Activated naive CD4-positive, alpha-beta T cell (primary cell): ENCODE measurements around the gene PSMD1.
"Not testable (repeated sequence)": the region's sequence is repeated elsewhere in the genome, so short reads cannot be mapped to it uniquely, and the experiment has no call there.

ENCODE experiments used
- DNase-seq, 4 experiments: peaks; one replicate each; lab custom pipeline; 2025; lab: John Stamatoyannopoulos, UW

PSMD1 gene

DNA sequence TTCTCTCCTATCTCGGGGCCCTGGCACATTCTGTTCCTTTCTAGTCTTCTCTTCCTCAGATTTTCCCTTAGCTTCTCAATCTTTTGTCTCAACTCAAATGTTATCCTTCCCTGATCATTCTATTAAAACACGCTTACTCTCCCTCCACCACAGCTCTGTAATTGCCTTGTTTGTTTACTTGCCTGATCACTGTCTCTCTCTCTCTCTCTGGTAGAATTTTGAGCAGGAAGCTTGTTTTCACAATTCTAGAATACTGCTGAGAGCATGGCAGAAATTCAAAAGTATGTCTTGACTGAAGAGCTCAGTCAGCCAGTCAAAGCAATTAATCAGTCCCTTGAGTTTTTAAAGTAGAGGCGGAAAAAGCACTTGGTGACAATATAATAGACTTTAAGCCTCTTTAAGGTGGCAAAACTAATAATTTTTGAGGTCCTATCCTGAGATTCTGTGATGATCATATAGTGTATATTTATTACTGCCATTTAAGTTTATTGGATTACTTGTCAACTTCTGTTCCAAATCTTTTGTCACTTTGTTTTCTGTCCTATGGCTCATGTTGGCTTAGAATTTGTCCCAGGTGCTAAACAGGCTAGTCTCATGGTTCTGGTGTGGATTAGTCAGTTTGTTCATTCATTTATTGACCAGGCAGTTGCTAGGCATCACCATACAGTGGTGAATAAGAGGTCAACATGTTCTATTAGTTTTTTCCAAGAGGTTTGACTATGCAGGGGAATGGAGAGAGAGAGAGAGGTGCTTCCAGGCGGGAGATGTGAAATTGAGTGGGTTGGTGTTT is 2.3 kb downstream of the PSMD1 start:
- DNase-seq, result no peak

DNA sequence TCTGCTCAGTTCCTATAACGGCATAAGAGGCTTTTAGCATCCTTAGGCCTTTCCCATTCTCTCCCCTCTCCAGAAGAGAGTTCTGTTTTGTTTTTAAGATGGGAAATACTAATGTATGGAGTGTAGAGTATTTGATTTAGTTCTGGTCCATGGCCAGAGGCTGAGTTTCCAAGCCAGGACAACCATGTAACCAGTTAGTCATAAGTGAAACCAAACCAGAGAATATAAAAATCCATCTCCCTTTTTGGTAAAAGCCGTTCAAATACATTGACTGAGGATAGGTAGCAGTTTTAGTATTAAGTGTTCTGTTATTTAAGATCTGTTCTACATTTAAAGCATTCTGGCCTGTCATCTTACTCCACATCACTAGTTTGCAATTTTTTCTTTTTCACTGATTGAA is 3.1 kb downstream of the PSMD1 start:
- no peak for DNase-seq

DNA sequence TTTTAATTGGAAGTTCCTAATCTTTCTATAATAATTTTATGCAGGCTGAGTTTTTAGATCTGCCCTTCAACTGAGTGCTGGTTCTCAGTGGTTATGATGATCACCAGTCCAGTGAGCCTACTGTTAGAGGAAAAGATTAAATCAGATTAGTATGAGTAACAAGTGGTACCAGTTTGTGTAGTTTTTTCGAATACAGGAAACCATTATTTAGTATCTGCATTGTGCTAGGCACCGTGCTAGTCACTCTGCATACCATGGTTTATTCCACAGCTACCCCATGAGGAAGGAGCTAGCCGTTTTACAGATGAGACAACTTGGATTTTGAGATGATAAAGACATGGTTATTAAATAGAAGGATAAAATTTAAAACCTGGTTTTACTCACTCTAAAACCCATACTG is 6.1 kb downstream of the PSMD1 start:
- DNase-seq, result no peak

DNA sequence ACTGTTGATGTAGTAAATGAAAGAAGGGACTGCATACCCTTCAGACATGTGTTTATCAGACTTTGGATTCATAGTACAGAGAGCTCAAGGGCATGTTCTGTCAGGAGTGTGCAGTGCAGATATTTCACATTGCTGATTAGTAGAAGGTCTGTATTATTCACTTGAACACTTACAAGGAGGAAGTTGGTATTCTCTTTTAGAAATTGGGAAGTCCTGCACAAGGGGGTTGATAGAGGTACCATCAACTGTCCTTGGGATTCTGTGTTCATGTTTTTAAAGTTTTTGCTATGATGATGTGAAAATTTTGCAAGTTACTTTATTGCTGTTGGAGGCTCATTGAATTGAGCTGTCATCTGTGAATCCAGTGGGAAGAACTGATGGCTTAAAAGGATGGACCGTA is 6.7 kb downstream of the PSMD1 start:
- no peak for DNase-seq

DNA sequence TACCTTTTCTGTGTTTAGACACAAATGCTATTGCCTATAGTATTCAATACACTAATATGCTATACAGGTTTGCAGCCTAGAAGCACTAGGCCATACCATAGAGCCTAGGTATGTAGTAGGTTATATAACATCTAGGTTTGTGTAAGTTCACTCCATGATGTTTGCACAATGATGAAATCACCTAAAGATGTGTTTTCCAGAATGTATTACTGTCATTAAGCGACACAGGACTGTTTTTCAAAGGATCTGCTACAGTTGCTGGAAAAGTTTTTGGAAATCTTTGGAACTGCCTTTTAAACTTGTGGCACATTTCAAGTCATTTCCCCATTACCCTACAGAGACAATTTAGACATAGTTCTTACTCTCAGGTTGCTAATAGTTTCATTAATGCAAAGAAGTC is 9.3 kb downstream of the PSMD1 start:
- no peak for DNase-seq

DNA sequence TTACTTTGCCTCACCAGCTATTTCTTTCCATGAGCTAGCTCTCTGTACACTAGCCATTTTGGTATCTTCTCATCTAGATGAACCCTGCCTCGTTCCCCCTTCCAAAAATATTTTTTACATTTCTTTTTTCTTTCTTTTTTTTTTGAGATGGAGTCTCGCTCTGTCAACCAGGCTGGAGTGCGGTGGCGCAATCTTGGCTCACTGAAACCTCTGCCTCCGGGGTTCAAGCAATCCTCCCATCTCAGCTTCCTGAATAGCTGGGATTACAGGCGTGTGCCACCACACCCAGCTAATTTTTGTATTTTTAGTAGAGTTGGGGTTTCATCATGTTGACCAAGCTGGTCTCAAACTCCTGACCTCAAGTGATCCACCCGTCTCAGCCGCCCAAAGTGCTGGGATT is 10.9 kb downstream of the PSMD1 start:
- not testable (repeated sequence) for DNase-seq

DNA sequence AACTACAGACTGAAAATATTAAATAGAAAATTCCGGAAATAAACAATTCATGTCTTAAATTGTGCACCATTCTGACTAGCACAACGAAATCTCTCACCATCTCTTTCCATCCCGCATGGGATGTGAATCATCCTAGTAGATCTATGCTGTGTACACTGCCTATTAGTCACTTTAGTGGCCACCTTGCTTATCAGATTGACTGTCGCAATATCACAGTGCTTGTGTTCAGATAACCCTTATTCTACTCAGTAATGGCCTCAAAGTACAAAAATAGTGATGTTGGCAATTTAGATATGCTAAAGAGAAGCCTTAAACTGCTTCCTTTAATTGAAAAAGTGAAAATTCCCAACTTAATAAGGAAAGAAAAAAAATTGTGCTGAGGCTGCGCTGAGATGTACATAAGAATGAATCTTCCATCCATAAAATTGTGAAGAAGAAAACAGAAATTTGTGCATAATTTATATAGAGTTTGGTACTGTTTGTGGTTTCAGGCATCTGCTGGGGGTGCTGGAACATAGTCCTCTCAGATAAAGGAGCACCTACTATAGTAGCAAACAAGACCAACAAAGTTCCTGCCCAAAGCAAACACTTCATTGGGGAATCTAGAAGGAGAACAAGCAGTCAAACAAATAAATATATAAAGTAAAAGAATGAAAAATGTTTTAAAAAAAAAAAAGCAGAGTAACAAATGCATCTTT is 12.0 kb downstream of the PSMD1 start:
- no peak for DNase-seq

DNA sequence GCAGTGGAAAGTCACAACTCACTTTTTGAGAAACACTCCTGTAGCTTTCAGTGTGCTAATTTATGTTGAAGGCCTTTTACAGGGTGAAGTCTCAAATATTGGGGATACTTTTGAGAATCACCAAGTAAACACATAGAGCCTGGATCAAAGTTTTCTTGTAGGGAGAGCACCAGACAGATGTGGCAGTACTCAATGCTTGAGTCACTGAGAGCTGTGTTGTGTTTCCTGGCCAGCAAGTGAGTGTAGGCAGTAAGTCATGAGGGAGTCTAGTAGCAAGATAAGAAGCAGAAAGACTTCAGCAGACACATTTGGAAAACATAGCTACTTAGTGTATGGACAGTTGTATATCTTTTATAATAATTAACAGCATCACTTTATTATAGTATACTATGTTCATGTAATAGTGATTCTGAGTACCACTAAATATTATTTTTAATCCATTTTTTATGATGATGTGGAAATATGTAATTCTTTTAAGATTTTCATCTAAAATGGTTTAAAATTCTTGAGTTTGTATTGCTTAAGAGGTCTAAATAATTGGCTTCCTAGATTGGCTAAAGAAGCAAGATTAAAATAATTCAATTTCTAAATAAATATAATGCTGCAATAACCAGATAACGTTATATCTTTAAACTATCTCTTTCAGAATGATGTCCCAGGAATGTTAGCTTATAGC is 12.8 kb downstream of the PSMD1 start:
- DNase-seq, result no peak

DNA sequence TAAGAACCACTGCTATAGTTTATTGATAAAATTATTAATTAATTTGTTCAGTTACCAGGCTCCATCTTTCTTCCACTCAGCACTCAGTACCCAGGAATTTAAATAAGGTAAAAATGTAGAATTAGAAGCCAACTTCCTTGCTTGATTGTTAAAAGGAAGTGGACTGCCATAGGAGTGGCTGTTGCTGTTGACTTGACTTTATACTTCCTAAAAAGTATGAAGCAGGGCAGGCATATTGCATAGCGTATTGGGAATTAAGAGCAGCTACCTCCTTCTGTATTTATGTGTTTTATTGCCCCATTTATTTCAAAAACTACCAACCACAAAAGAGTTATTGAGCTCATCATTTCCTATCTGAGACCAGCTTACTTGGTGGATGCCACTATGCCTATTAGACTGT is 27.9 kb downstream of the PSMD1 start:
- no peak for DNase-seq

DNA sequence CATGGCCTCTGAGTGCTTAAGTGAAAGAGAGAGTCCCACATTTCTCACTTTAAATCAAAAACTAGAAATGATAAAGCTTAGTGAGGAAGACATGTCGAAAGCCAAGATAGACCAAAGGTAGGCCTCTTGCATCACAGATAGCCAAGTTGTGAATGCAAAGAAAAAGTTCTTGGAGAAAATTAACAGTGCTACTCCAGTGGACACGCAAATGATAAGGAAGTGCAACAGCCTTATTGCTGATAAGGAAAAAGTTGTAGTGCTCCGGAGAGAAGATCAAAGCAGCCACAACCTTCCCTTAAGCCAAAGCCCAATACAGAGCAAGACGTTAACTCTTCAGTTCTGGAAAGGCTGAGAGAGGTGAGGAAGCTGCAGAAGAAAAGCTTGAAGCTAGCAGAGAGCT is 32.1 kb downstream of the PSMD1 start:
- no peak for DNase-seq

DNA sequence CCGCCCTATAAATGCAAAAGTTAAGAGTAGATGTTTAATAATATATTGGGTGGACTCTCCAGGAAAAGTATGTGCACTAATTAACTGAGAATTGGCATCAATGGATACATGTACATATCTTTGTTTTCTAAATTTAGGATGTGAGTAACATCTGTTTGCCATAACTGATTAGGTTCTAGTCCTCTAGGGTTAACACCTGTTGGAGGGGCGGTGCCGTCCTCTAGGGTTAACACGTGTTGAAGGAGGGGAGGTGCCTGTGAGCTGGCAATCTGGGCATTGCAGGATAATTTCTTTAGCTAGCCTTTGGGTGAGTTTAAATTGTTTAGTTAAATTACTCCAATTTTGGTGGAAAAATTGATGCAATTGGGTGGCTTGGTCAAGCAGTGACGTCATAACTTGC is 37.3 kb downstream of the PSMD1 start:
- DNase-seq, result no peak

DNA sequence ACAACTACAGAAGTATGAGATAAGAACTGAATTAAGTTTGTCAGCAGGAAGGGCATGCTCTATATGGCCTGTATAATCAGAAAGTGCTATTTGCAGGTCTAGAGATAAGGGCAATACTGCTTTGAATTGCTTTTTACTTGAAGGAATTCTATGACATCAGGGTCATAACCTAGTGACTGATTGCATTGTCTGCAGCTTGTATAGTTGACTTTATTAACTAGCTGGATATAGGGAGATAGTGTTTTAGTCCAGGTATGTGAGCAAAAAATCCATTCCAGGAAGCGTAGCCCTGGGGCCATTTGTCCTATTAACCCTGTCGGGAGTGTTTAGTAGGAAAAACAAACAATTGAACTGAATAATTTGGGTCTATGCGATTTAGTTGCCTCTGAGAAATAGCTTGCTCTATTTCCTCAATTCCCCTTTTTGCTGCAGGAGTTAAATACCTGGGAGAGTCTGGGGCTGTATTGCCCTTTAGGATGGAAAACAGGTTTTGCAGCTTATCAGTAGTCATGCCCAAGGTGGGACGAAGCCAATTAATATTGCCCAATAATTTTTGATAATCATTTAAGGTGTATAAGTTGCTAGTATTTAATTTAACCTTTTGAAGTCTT is 38.2 kb downstream of the PSMD1 start:
- no peak for DNase-seq

DNA sequence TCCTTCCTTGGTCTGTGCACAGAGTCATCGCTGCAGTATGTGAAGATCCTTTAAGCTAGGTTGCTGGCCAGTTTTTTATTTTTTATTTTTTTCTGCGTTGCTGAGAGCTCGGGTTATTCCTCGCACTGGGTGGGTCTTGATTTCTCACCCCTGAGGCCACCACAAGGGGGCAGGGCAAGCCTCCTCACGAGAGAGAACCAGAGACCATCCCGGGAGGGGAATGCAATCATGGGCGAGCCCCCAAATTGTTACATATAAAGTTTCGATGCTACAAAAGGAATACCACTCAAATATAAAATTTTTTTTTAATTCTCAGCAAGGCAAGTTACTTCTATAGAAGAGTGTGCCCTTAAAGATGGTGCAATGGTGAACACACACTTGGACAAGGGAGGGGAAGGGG is 43.3 kb downstream of the PSMD1 start:
- no peak for DNase-seq

DNA sequence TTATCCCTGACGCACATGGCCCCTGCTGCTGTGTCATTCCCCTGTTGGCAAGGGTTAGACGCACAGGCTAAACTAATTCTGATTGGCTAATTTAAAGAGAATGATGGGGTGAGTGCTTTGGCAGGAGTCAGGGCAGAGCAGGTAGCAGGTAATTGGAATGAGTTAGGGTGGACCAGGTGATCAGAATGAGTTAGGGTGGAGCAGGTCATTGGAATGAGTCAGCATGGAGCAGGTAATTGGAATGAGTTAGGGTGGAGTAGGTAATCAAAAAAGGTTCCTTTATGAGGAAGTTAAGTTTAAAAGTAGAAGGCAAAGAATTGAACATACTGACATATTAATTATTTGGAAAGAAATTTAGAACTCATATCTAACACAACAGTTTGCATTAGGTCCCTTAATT is 43.7 kb downstream of the PSMD1 start:
- DNase-seq, result not testable (repeated sequence)

DNA sequence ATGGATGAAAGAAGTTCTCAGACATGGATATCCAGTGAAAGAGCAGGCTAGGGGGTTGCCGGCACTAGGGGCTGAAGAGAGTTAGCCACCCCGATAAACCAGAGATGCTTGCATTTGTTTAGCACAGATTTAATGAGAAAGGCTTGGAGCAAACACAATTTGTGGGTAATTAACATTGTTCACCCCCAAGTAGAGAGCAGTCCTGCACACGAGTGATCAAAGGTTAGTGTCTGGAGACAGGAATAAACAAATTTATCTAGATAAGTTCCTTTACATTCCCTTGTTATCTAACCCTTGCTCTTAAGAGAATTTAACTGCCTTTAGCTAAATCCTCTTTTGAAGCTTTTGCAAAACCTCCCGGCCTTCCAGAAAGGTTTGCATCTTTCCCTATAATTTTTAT is 44.3 kb downstream of the PSMD1 start:
- no peak for DNase-seq

DNA sequence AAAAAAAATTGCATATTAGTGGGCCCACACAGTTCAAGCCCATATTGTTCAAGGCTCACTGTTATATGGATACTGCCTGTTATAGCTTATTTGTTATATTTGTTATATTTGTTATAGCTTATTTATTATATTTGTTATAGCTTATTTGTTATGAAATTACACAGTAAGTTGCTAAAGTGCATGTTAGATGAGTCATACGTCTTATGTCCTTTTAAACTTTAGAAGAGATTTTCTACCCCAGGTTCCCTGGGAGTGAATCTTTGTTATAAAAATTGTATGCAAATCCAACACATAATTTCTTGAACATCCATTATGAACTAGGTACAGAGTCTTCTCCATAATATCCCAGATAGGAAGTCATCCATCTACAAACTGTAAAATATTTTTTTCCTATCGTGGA is 46.1 kb downstream of the PSMD1 start:
- DNase-seq, result no peak

DNA sequence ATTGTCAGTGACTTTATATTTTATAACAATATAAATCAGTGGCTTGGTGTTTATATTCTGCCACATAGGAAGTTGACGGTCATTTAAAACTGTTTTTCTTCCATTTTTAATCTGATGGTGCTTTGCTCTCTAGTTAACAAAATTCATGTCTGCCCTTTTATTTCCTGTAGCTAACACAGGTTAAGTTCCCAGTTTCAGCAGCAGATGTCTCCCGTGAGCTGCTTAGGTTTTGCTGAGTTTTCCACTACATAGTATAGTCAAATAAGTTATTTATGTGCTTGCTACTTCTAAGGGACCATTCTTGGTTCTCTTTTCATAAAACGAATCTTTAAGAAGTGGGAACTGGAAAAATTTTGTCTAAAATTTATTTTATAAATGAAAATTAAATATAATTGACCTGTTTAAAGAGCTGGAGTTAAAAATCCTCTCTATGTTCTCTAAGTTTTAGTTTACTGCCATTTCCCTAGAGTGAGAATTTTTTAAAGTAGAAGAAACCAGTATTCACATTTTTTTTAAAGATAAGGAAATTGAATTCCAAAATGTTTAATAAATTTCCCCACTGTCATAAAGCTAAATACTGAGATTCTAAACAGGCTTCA is 47.5 kb downstream of the PSMD1 start:
- peak in 2 of 4 experiments; percentile 1 to 27 for DNase-seq

DNA sequence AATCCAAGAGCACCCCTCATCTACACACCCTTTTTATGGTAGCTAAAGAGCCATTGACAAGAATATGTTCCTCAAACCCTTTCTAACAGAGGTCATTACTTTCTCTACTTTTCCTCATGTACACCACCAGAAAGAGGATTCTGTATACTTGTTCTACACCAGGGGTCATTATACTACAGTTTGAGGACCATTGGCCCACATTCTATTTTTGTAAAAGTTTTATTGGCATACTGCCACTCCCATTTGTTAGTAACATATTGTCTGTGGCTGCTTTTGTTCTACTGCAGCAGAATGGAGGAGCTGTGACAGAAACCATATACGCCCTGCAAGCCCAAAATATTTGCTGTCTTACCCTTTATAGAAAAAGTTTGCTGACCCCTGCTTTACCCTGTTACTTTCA is 53.9 kb downstream of the PSMD1 start:
- no peak for DNase-seq

DNA sequence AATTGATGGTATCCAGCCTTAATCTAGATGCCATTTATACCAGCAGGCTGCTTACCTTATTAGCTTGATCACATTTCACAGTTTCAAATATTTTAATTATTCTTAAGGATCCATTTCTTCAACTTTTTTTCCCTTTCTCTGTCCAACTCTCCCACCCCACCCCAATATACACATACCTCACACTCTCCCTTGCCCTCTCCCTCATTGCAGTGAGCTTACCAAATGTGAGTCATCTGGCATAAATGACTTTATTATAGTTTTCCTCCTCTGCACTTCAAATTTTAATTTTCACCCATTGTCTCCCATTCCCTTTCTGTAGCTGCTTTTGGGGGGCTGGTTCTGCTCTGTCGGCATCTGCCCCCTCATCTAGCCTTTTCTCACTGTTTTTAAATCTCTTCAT is 55.3 kb downstream of the PSMD1 start:
- no peak for DNase-seq

DNA sequence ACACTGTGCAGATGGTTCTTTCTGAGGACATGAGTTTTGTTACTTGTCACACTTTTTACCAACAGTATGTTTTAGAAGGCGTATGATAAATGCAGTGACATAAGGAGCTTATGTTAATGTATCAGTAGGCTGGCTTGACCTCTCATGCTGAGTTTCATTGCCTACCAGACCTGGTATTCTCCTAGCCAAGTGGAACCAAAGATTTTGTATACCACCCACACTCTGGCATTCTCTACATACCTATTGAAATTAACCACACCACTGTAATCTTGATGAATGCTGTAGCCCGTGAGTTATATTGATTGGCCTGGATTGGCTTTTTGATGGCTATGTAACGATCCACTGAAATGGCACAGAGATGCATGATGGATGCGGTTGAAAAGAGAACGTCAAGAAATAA is 56.8 kb downstream of the PSMD1 start:
- DNase-seq, result no peak

DNA sequence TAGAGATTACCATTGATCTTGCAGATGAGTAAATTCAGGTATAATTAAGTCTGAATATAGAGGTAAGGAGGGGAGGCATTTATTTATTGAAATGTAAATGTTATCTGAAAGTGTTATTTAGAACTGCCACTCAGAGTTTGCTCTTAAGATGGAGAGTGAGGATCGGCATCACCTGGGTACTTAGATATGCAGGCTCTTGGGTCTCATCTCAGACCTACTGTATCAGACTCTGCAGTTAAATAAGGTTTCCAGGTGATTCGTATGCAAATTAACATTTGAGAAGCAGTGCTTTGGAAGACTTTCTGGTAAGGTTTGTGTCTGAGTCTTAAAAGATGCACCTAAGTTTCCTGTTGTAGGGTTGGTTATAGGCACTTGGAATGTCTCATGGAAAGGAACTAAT is 59.0 kb downstream of the PSMD1 start:
- DNase-seq, result no peak

DNA sequence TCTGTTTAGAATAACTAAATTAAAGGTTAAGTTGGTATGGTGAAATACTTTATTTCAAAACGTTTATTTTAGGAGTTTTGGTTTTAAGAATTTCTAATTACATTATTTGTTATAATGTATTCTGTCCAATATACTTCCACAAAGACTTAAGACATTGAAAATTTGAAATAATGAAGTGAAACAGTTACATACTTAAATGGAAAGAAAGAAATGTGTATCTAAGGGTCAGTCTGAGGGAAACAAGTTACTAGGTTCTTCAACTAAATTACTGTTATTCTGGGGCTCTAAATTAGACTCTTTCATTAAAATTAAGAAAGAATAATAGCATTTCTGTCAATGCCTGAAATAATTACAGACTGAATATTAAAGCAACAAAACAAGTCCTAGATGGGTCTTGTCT is 60.5 kb downstream of the PSMD1 start:
- no peak for DNase-seq
